ES-I3 (cell line): Measurements from ENCODE around the gene LARP6.
"Not testable (repeated sequence)": the region's sequence is repeated elsewhere in the genome, so short reads cannot be mapped to it uniquely, and the experiment has no call there.

ENCODE experiments used
- H3K36me3 ChIP-seq: 2 replicates; pipeline ENCODE4 v1.6.1; 2013; ENCODE audit warnings: mild to moderate bottlenecking, low read length, control low read depth, moderate library complexity; ENCODE audit not compliant: insufficient read depth
- H3K4me1 ChIP-seq: 2 replicates; pipeline ENCODE4 v1.6.1; 2013; ENCODE audit warnings: mild to moderate bottlenecking, control low read depth, low read length; ENCODE audit not compliant: insufficient read depth
- H3K9ac ChIP-seq: 2 replicates; pipeline ENCODE4 v1.6.1; 2013; ENCODE audit warnings: low read depth, mild to moderate bottlenecking, low read length, moderate library complexity
- H3K9me3 ChIP-seq: 2 replicates; pipeline ENCODE4 v1.6.1; 2013; ENCODE audit warnings: mild to moderate bottlenecking, low read length, moderate library complexity; ENCODE audit not compliant: control insufficient read depth, insufficient read depth

Gene LARP6

DNA sequence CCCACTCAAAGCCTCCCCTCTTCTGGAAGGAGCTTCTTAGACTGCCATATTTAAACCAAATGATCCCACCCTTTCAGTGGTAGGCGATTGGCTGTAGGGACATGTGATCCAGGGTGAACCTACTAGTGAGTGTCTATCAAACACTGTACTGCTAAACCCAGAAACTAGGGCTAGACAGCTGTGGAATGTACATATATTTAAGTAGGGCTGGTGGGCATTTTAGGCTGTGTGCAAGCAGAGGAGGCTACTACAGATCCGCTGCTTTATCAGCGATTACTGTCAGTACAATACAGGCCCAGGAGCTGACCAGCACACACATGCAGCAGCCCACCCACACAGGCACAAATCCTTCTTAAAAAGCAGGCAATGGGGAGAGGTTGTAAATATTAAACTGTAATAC, 15.4 kb upstream of the LARP6 start:
- Histone ChIP-seq H3K9me3 (no peaks in the 10 kb centered on the region), H3K36me3 (no peaks in the 10 kb centered on the region), H3K4me1 (no peaks in the 10 kb centered on the region), H3K9ac (no peak overlapping the region)

GRCh38 chr15:70867911-70868467, 14.0 kb upstream of the LARP6 start:
- H3K4me1 ChIP-seq: no peaks in the 10 kb centered on the region; the same call in 1 of the 2 replicates
- no peaks in the 10 kb centered on the region for H3K36me3 ChIP-seq
- no peak overlapping the region for H3K9ac ChIP-seq
- H3K9me3 ChIP-seq: no peaks in the 10 kb centered on the region

DNA sequence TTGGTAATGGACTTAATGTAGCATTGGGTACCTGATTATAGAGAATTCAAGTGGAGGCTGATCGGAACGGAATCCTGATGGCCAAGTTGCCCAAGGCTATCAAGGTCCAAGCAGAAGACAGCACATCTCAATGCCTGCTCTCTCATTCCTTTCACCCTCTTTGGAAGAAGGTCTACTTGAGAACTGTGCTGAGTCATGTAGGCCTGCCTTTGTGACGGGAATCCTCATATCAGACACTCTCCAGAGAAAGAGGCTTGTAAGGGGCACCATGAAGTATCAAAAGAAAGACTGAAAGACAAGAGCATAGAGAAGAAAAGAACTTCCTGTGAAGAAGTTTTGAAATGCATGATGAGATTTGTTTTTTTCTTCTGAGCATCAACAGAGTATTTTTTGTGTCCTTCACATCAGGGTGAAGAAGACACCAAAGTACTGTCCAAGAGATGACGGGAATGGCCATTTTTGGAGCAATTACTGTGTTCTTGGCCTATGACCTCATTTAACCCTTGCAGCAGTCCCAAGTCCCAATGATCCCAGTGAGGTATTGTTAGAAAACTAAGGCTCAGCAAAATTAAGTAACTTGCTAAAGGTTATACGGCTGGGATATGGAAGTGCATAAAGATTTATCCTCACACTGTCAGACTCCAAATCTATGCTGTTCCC, 13.2 kb upstream of the LARP6 start:
- no peak overlapping the region for H3K9ac ChIP-seq
- H3K4me1 ChIP-seq: no peaks in the 10 kb centered on the region; the same call in 1 of the 2 replicates
- no peaks in the 10 kb centered on the region for H3K36me3 ChIP-seq
- no peaks in the 10 kb centered on the region for H3K9me3 ChIP-seq

DNA sequence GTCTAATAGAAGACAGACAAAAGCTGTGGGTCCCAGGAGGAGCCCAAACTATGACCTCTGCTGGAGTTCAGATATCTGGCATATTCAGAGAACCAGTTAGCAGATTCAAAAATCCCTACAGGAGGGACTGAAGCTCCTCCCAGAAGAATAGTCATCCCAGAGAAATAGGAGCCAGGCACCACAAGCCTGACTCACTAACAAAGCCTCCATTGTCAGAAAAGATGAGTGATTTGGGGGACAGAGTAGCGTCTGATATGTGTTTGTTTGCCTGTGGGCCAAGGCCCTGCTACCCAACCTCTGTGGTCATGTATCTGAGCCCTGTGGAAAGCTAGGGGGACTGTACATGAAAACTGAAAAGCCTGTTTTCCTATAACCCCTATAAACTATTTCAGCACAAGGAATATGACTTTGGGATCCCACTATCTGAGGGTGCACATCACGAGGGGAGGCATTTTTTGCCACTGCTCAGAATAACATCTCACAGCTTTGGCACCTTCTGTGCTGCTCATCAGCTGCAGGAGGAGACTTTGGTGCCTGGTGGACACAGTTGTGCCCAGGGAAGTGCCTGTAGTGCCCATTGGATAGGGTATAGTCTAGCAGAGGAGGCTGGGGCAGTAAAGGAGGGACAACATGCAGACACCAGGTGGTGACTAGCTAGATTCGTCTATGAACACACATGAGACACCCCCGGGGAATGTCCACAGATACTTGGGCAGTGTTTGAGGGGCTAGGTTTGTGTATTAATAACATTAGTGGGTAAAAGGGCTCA, 9.7 kb upstream of the LARP6 start:
- H3K4me1 ChIP-seq: no peaks in the 10 kb centered on the region; the same call in 1 of the 2 replicates
- H3K9me3 ChIP-seq: no peaks in the 10 kb centered on the region
- H3K36me3 ChIP-seq: no peaks in the 10 kb centered on the region
- H3K9ac ChIP-seq: no peak overlapping the region

GRCh38 chr15:70859998-70860397, 6.0 kb upstream of the LARP6 start:
- Histone ChIP-seq H3K36me3 (no peaks in the 10 kb centered on the region), H3K9ac (no peak overlapping the region), H3K9me3 (no peaks in the 10 kb centered on the region), H3K4me1 (no peaks in the 10 kb centered on the region; the same call in 1 of the 2 replicates)

DNA sequence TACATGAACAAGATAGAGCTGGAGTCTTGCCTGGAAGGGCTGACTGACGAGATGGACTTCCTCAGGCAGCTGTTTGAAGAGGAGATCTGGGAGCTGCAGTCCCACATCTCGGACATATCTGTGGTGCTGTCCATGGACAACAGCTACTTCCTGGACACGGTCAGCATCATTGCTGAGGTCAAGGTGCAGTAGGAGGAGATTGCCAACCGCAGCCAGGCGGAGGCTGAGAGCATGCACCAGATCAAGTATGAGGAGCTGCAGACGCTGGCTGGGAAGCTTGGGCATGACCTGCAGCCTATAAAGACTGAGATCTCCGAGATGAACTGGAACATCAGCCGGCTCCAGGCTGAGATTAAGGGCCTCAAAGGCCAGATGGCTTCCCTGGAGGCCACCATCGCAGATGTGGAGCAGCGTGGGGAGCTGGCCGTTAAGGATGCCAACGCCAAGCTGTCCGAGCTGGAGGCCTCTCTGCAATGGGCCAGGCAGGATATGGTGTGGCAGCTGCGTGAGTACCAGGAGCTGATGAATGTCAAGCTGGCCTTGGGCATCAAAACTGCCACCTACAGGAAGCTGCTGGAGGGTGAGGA, 5.5 kb upstream of the LARP6 start:
- H3K36me3 ChIP-seq: no peaks in the 10 kb centered on the region
- no peaks in the 10 kb centered on the region for H3K9me3 ChIP-seq
- H3K9ac ChIP-seq: no peak overlapping the region
- H3K4me1 ChIP-seq: no peaks in the 10 kb centered on the region; the same call in 1 of the 2 replicates

DNA sequence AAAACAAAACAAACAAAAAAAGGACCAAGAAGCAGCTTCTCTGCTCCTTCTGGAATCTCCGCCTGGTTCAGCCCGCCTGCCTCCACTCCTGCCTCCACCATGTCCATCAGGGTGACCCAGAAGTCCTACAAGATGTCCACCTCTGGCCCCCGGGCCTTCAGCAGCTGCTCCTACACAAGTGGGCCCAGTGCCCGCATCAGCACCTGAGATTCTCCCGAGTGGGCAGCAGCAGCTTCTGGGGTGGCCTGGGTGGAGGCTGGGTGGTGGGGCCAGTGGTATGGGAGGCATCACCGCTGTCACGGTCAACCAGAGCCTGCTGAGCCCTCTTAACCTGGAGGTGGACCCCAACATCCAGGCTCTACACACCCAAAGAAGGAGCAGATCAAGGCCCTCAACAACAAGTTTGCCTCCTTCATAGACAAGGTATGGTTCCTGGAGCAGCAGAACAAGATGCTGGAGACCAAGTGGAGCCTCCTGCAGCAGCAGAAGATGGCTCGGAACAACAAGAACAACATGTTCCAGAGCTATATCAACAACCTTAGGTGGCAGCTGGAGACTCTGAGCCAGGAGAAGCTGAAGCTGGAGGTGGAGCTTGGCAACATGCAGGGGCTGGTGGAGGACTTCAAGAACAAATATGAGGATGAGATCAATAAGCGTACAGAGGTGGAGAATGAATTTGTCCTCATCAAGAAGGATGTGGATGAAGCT, 4.8 kb upstream of the LARP6 start:
- H3K9ac ChIP-seq, H3K9me3 ChIP-seq, H3K36me3 ChIP-seq, H3K4me1 ChIP-seq: not testable (repeated sequence)

DNA sequence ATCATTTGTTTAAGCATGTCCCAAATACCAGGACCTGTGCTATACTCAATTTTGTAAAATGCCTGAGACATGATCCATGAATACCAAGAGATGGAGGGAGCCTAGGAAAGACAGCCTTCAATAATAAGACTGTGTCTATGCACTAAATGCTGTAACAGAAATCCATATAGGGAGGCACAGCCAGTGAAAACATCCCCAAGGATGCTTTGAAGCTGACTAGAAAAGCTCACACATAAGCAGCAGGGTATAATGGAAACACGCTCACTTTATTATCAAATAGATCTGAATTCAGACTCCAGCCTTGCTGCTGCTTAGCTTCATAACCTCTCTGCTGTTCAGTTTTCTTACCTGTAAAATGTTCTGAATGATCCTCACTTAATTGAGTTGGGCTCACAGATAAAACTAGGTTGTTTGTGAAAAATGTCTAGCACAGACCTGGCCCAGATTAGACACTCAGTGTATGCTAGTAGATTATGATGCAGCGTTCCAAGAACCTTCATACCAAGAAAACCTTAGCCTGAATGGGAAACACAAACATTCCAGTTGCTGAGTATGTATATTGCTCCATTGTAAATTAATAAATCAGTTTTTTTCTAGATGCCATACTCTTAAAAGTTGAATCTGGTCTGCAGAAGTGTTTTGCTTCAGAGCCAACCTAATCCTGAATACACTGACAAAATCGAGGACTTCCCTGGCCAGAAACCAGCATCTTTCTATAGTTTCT, 3.8 kb upstream of the LARP6 start:
- H3K4me1 ChIP-seq: peaks cover 2% of the 10 kb centered on the region
- H3K9ac ChIP-seq: no peak overlapping the region
- H3K36me3 ChIP-seq: no peaks in the 10 kb centered on the region
- no peaks in the 10 kb centered on the region for H3K9me3 ChIP-seq

- no peaks in the 10 kb centered on the region for H3K9me3 ChIP-seq
- H3K9ac ChIP-seq: no peak overlapping the region
- H3K4me1 ChIP-seq: peaks cover 8% of the 10 kb centered on the region
- H3K36me3 ChIP-seq: no peaks in the 10 kb centered on the region
Measured at GRCh38 chr15:70856884-70857561, 3.1 kb upstream of the LARP6 start.

DNA sequence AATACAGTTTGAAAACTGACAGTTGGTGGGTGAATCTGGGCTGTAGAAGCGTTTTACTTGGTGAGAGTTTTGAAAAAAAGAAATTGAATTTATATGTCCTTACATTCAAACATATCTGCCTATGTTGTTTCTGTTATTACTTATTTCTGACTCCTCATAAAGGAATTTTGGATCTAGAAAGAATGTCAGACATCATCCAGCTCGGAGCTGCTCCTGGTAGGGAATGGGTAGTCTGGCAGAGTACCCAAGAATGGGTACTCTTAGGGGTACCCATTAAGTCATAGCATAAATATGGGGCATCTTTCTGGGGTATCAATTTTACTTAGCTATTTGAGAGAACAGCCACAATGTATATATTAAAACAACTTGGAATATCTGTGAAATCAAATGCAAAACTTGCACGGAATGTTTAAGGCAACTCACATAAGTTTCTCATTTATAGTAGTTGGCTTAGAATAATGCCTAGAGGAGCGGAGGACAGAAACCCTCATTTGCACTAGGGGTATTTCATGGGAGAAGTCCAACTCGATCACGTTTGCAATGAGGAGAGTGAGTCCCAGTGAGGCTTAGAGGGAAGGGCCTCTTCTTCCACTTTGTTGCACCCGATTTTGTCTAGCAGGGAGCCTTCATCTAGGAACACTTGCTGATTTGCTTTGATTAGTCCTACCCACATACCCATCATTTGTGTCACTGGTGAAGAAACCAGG, 2.4 kb upstream of the LARP6 start:
- Histone ChIP-seq H3K36me3 (no peaks in the 10 kb centered on the region), H3K9me3 (no peaks in the 10 kb centered on the region), H3K4me1 (peaks cover 8% of the 10 kb centered on the region), H3K9ac (no peak overlapping the region)

DNA sequence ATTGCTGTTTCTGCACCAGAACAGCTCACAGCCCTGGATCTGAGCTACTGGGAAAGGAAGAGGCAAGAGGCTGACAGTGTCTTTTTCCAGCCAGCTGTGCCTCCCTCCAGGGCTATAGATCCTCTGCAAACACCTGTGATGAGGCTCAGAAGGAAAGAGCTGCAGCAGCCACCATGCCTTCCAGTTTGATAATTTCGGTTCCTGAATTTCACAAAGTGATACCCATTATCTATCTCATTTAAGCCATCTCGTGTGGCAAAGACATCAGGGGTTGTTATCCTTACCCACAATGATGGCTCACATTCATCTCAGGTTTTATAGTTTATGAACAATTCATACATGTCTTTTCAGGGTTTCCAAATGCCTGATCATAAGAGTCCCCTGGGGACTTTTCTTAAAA, 1.8 kb upstream of the LARP6 start:
- Histone ChIP-seq H3K9ac (no peak overlapping the region), H3K9me3 (no peaks in the 10 kb centered on the region), H3K36me3 (no peaks in the 10 kb centered on the region), H3K4me1 (peaks cover 8% of the 10 kb centered on the region)

- Histone ChIP-seq H3K36me3 (no peaks in the 10 kb centered on the region), H3K9ac (peak overlapping the region; percentile 76), H3K4me1 (peaks cover 8% of the 10 kb centered on the region), H3K9me3 (no peaks in the 10 kb centered on the region)
Measured at GRCh38 chr15:70854666-70854976, 664 bp upstream of the LARP6 start.

DNA sequence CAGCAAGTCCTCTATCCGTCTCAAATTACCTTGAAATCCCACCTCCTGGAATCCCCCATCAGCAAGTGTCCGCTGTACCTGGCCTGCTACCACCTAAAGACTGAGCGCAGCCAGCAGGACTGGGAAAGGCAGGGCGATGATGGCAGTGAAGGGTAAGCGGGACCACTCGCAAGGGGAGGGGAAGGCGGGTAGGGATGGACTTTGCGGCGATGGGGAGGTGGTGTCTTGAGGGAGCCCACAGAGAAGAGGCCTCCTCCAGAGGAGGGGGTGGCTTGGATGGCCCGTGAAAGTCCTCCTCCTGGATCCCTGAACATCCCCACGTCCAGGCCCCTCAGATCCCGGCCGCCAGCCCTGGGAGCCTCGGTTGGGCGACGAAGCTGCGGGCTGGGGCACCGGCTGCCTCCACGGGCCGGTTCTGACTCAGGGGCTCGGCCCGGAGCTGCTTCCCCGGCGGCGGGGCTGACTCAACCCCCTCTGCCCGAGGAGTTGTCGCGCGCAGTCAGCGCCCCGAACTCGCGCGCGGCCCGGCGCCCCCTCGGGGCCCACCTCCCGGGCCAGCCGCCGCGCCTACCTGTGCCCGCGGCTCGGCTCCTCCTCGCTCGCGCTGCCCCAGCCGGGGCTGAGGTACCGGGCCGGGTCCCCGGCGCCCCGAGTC, 512 bp downstream of the LARP6 start:
- peaks cover 8% of the 10 kb centered on the region for H3K4me1 ChIP-seq
- peak overlapping the region; percentile 77 for H3K9ac ChIP-seq
- H3K9me3 ChIP-seq: no peaks in the 10 kb centered on the region
- no peaks in the 10 kb centered on the region for H3K36me3 ChIP-seq
